NCI-H2196 (cell line): ENCODE data around the gene BEGAIN.

Source experiments
- DNase-seq: peaks from one replicate; lab custom pipeline; 2025; ENCODE audit not compliant: unreplicated experiment; lab: John Stamatoyannopoulos, UW

The BEGAIN gene

GRCh38 chr14:100616854-100617409, 29.7 kb upstream of the BEGAIN start:
- no peak for DNase-seq

- DNase-seq, result no peak
These were observed 28.8 kb upstream of the BEGAIN start for GRCh38 chr14:100615736-100616695.

GRCh38 chr14:100614803-100615202, 27.6 kb upstream of the BEGAIN start:
- no peak for DNase-seq

- DNase-seq, result no peak
These were observed 25.8 kb upstream of the BEGAIN start for GRCh38 chr14:100612986-100613385.

- DNase-seq, result no peak
These were observed 24.7 kb upstream of the BEGAIN start for GRCh38 chr14:100611811-100612480.

- DNase-seq, result no peak
These were observed 23.4 kb upstream of the BEGAIN start for GRCh38 chr14:100610511-100611217.

GRCh38 chr14:100609941-100610391, 22.7 kb upstream of the BEGAIN start:
- no peak for DNase-seq

GRCh38 chr14:100609331-100609870, 22.2 kb upstream of the BEGAIN start:
- DNase-seq, result no peak

GRCh38 chr14:100608586-100609330, 21.5 kb upstream of the BEGAIN start:
- DNase-seq, result no peak

GRCh38 chr14:100608064-100608463, 20.8 kb upstream of the BEGAIN start:
- no peak for DNase-seq

GRCh38 chr14:100607611-100607956, 20.4 kb upstream of the BEGAIN start:
- DNase-seq, result no peak

- DNase-seq, result no peak
These were observed 19.7 kb upstream of the BEGAIN start for GRCh38 chr14:100606687-100607610.

GRCh38 chr14:100605706-100606686, 18.8 kb upstream of the BEGAIN start:
- DNase-seq, result no peak

GRCh38 chr14:100605230-100605629, 18.0 kb upstream of the BEGAIN start:
- DNase-seq, result no peak

GRCh38 chr14:100604709-100605108, 17.5 kb upstream of the BEGAIN start:
- DNase-seq, result no peak

- no peak for DNase-seq
These were observed 16.9 kb upstream of the BEGAIN start for GRCh38 chr14:100604121-100604501.

GRCh38 chr14:100603341-100604120, 16.3 kb upstream of the BEGAIN start:
- DNase-seq, result no peak
